Uterus (tissue), 4 donors: ENCODE data around the gene GRIK1. TPM values are rescaled to one million over a fixed set of nuclear protein-coding genes. Genes with fewer than 3 reads are reported as not detected.

Source experiments
- DNase-seq, 2 donors: peaks; one replicate each; pipeline ENCODE4 v3.0.0-alpha.2; 2019 to 2020
- H3K27ac ChIP-seq, 2 donors: fragments of 200-600 bp; sonication (generic); 1 replicate in 1 of 2; 2 replicates in 1 of 2; pipeline ENCODE4 v1.5.1; 2016 to 2018
- H3K27me3 ChIP-seq, 2 donors: fragments of 200-600 bp; sonication (generic); one replicate each; pipeline ENCODE4 v1.5.1; 2018 to 2019; ENCODE audit warnings: control low read depth in 1 of 2
- H3K36me3 ChIP-seq, 2 donors: fragments of 200-600 bp; sonication (generic); one replicate each; pipeline ENCODE4 v1.5.1; 2019; ENCODE audit warnings: control low read depth in 1 of 2
- H3K4me1 ChIP-seq, 2 donors: fragments of 200-600 bp; sonication (generic); one replicate each; pipeline ENCODE4 v1.5.1; 2018 to 2019; ENCODE audit warnings: control low read depth in 1 of 2
- H3K4me3 ChIP-seq, 2 donors: fragments of 200-600 bp; sonication (generic); 1 replicate in 1 of 2; 2 replicates in 1 of 2; pipeline ENCODE4 v1.5.1; 2018 to 2019; ENCODE audit warnings: mild to moderate bottlenecking in 1 of 2
- H3K9me3 ChIP-seq, 2 donors: fragments of 200-600 bp; sonication (generic); one replicate each; pipeline ENCODE4 v1.5.1; 2019; ENCODE audit warnings: control low read depth in 1 of 2
- CTCF ChIP-seq, 4 experiments: fragments of 200-600 bp in 2 of 4; fragments of 450-650 bp in 2 of 4; sonication (generic) in 2 of 4; IDR thresholded peaks; one replicate each; pipeline ENCODE4 v1.5.1; 2016 to 2019; ENCODE audit warnings: antibody characterized with exemption in 4 of 4, mild to moderate bottlenecking in 2 of 4, moderate library complexity in 1 of 4
- POLR2A ChIP-seq, 2 donors: fragments of 450-650 bp; IDR thresholded peaks; one replicate each; pipeline ENCODE4 v1.6.1; 2016; ENCODE audit warnings: antibody characterized with exemption in 2 of 2, mild to moderate bottlenecking in 1 of 2, moderate library complexity in 1 of 2
- intact Hi-C: fragments of 100-400 bp; cut with DNase I; formaldehyde crosslinking; loops from one replicate; pipeline ENCODE4 v1.15.1; 2023; ENCODE audit warnings: low total_unique reads
- total RNA-seq, 4 donors: library from RNA; depleted of rRNA in 3 of 4; stranded (reverse); fragments of >200 nt in 3 of 4; gene quantifications; one replicate each; pipeline versions ENCODE4 v1.1.0 to v1.2.4, GENCODE V29; 2014 to 2023
- donor health status: DM: yes; HTN: yes; CAD: no.

The GRIK1 gene
- total RNA-seq, 4 donors from 2014 or later = 0.12 to 4.1 TPM; not detected in 2

GRCh38 chr21:29557931-29558725, 381.7 kb downstream of the GRIK1 start:
- TF ChIP-seq POLR2A (IDR thresholded peaks at IDR 0.05) = no peak
- TF ChIP-seq CTCF (IDR thresholded peaks at IDR 0.05) = no peak
- H3K4me3 ChIP-seq = no peak overlapping the region

GRCh38 chr21:29557200-29557599, 382.6 kb downstream of the GRIK1 start:
- Histone ChIP-seq H3K4me1 (no peaks in the 10 kb centered on the region), H3K4me3 (no peak overlapping the region), H3K27ac (no peak overlapping the region), H3K27me3 (no peaks in the 10 kb centered on the region), H3K36me3 (no peaks in the 10 kb centered on the region), H3K9me3 (no peaks in the 10 kb centered on the region)
- intact Hi-C loops = no loop called here
- no peak for DNase-seq
- TF ChIP-seq POLR2A (IDR thresholded peaks at IDR 0.05) (no peak), CTCF (IDR thresholded peaks at IDR 0.05) (no peak)

More at GRCh38 chr21:29557931-29558725, 381.7 kb downstream of the GRIK1 start:
- H3K4me1 ChIP-seq = no peaks in the 10 kb centered on the region
- no peak overlapping the region for H3K27ac ChIP-seq
- H3K36me3 ChIP-seq = no peaks in the 10 kb centered on the region
- no peaks in the 10 kb centered on the region for H3K9me3 ChIP-seq
- DNase-seq = no peak
- intact Hi-C loops = no loop called here
- no peaks in the 10 kb centered on the region for H3K27me3 ChIP-seq

GRCh38 chr21:29555601-29556000, 384.2 kb downstream of the GRIK1 start:
- no peak overlapping the region for H3K27ac ChIP-seq
- no peaks in the 10 kb centered on the region for H3K9me3 ChIP-seq
- H3K4me3 ChIP-seq = no peak overlapping the region
- no peak for DNase-seq
- H3K36me3 ChIP-seq = no peaks in the 10 kb centered on the region
- H3K4me1 ChIP-seq = no peaks in the 10 kb centered on the region
- TF ChIP-seq CTCF (IDR thresholded peaks at IDR 0.05) (no peak), POLR2A (IDR thresholded peaks at IDR 0.05) (no peak)
- intact Hi-C loops = no loop called here
- H3K27me3 ChIP-seq = no peaks in the 10 kb centered on the region

- no peaks in the 10 kb centered on the region for H3K27me3 ChIP-seq
- no peak for DNase-seq
- H3K4me3 ChIP-seq = no peak overlapping the region
- intact Hi-C loops = no loop called here
- no peaks in the 10 kb centered on the region for H3K4me1 ChIP-seq
- no peak for TF ChIP-seq POLR2A (IDR thresholded peaks at IDR 0.05)
- no peak for TF ChIP-seq CTCF (IDR thresholded peaks at IDR 0.05)
- no peak overlapping the region for H3K27ac ChIP-seq
- no peaks in the 10 kb centered on the region for H3K36me3 ChIP-seq
- no peaks in the 10 kb centered on the region for H3K9me3 ChIP-seq
Observed at GRCh38 chr21:29550205-29550604, 389.6 kb downstream of the GRIK1 start.

- H3K27me3 ChIP-seq = no peaks in the 10 kb centered on the region
- no peak overlapping the region for H3K27ac ChIP-seq
- DNase-seq = no peak
- no peaks in the 10 kb centered on the region for H3K4me1 ChIP-seq
- H3K36me3 ChIP-seq = no peaks in the 10 kb centered on the region
- H3K4me3 ChIP-seq = no peak overlapping the region
- TF ChIP-seq CTCF (IDR thresholded peaks at IDR 0.05) (no peak), POLR2A (IDR thresholded peaks at IDR 0.05) (no peak)
- H3K9me3 ChIP-seq = no peaks in the 10 kb centered on the region
- intact Hi-C loops = no loop called here
Observed at GRCh38 chr21:29549614-29550013, 390.2 kb downstream of the GRIK1 start.
